ENCODE measurements around the gene ZNF586. TPM values are rescaled to one million over a fixed set of nuclear protein-coding genes. Genes with fewer than 3 reads are reported as not detected.

Gene ZNF586
- total RNA-seq, 2 donors from 2014 or later: 15.1 to 17.0 TPM

DNA sequence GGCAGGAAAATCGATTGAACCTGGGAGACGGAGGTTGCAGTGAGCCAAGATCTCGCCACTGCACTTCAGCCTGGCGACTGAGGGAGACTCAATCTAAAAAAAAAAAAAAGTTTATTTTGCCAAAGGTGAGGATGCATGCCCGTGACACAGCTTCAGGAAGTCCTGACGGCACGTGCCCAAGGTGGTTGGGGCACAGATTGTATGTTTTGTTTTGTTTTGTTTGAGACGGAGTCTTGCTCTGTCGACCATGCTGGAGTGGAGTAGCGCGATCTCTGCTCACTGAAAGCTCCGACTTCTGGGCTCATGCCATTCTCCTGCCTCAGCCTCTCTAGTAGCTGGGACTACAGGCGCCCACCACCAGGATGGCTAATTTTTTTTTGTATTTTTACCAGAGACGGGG is 48.5 kb downstream of the ZNF586 start:
- Histone ChIP-seq H3K27me3 (ENCODE audit: control insufficient read depth, insufficient read depth, low read length, poor library complexity, severe bottlenecking) (no peaks in the 10 kb centered on the region), H3K9me3 (ENCODE audit: control insufficient read depth, low read length) (no peaks in the 10 kb centered on the region), H3K36me3 (ENCODE audit: control insufficient read depth, insufficient read depth, low read length) (peaks cover 17% of the 10 kb centered on the region), H3K27ac (ENCODE audit: low read depth, low read length) (no peak overlapping the region), H3K4me1 (ENCODE audit: control insufficient read depth, insufficient read depth, low read length) (peaks cover 14% of the 10 kb centered on the region), H3K9ac (ENCODE audit: extremely low read depth, low read length, poor library complexity, severe bottlenecking) (no peak overlapping the region), H3K4me3 (ENCODE audit: low read length) (no peak overlapping the region)
- Mint-ChIP-seq H3K9me3 (no peaks in the 10 kb centered on the region), H3K4me3 (no peak overlapping the region), H3K27ac (peak overlapping the region; percentile 97), H3K4me1 (peaks cover 43% of the 10 kb centered on the region), H3K27me3 (ENCODE audit: insufficient read depth) (no peaks in the 10 kb centered on the region), H3K36me3 (ENCODE audit: low read depth) (peaks cover 20% of the 10 kb centered on the region)
- TF ChIP-seq, protein P1, sequence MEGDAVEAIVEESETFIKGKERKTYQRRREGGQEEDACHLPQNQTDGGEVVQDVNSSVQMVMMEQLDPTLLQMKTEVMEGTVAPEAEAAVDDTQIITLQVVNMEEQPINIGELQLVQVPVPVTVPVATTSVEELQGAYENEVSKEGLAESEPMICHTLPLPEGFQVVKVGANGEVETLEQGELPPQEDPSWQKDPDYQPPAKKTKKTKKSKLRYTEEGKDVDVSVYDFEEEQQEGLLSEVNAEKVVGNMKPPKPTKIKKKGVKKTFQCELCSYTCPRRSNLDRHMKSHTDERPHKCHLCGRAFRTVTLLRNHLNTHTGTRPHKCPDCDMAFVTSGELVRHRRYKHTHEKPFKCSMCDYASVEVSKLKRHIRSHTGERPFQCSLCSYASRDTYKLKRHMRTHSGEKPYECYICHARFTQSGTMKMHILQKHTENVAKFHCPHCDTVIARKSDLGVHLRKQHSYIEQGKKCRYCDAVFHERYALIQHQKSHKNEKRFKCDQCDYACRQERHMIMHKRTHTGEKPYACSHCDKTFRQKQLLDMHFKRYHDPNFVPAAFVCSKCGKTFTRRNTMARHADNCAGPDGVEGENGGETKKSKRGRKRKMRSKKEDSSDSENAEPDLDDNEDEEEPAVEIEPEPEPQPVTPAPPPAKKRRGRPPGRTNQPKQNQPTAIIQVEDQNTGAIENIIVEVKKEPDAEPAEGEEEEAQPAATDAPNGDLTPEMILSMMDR (conservative IDR thresholded peaks at IDR 0.05): no peak
- 95 to 96% methylated on average over 9 to 14 of the region's 14 CpGs for WGBS, 2 experiments (ENCODE audit: insufficient coverage in 1 of 2, insufficient read length in 1 of 2)
- DNase-seq: no peak

DNA sequence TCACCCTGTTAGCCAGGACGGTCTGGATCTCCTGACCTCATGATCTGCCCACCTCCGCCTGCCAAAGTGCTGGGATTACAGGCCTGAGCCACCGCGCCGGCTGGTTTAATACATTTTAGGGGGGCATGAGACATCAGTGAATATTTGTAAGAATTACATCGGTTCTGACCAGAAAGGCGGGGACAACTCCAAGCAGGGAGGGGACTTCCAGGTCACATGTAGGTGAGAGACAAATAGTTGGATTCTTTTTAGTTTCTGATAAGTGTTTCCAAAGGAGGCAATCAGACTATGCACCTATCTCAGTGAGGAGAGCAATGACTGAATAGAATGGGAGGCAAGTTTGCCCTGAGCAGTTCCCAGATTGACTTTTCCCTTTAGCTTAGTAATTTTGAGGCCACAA is 48.9 kb downstream of the ZNF586 start:
- H3K27me3 Mint-ChIP-seq (ENCODE audit: insufficient read depth): no peaks in the 10 kb centered on the region
- TF ChIP-seq, protein P1 (conservative IDR thresholded peaks at IDR 0.05): no peak
- Histone ChIP-seq H3K27ac (ENCODE audit: low read depth, low read length) (no peak overlapping the region), H3K4me1 (ENCODE audit: control insufficient read depth, insufficient read depth, low read length) (peaks cover 14% of the 10 kb centered on the region), H3K4me3 (ENCODE audit: low read length) (no peak overlapping the region), H3K9ac (ENCODE audit: extremely low read depth, low read length, poor library complexity, severe bottlenecking) (no peak overlapping the region), H3K27me3 (ENCODE audit: control insufficient read depth, insufficient read depth, low read length, poor library complexity, severe bottlenecking) (no peaks in the 10 kb centered on the region), H3K36me3 (ENCODE audit: control insufficient read depth, insufficient read depth, low read length) (peaks cover 13% of the 10 kb centered on the region), H3K9me3 (ENCODE audit: control insufficient read depth, low read length) (no peaks in the 10 kb centered on the region)
- no peaks in the 10 kb centered on the region for H3K9me3 Mint-ChIP-seq
- WGBS, 2 experiments (ENCODE audit: insufficient coverage in 1 of 2, insufficient read length in 1 of 2): 79 to 92% methylated on average over 7 of the region's 7 CpGs
- peaks cover 19% of the 10 kb centered on the region for H3K36me3 Mint-ChIP-seq (ENCODE audit: low read depth)
- peak overlapping the region; percentile 97 for H3K27ac Mint-ChIP-seq
- peaks cover 43% of the 10 kb centered on the region for H3K4me1 Mint-ChIP-seq
- DNase-seq: peak; percentile 59
- peak overlapping the region; percentile 95 for H3K4me3 Mint-ChIP-seq

DNA sequence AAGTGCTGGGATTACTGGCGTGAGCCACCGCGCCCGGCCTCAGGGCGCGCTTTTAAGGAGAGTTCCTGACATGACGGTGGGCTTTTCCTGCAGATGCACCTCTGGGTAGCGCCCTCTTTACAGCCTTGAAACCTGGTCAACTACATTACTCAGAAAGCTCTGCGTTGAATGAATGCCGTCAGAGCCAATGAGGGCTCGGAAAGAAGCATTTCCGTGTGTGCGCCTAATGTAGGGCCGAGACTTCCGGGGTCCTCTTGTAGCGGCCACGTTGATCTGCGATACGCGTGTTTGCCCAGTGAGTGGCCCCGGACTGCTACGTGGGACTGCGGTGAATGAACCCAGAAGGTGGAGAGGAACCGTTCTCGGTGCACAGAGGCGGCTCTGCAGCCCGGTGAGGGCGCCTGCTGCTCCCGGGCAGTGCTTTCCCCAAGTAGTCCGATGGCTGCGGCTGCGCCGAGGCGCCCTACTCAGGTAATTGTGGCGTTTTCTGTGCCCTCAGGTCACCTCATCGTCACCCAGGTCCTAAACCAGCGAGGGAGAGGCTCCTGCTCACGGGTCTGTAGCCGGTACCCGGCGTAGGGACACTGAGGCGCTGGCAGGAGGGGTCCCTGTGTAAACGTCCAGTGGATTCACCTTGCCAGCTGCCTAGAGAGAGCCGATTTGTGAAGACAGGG is 50.1 kb downstream of the ZNF586 start:
- 0% methylated on average over 28 to 44 of the region's 44 CpGs for WGBS, 2 experiments (ENCODE audit: insufficient coverage in 1 of 2, insufficient read length in 1 of 2)
- no peaks in the 10 kb centered on the region for H3K27me3 Mint-ChIP-seq (ENCODE audit: insufficient read depth)
- Histone ChIP-seq H3K4me3 (ENCODE audit: low read length) (peak overlapping the region; percentile 89), H3K9ac (ENCODE audit: extremely low read depth, low read length, poor library complexity, severe bottlenecking) (peak overlapping the region; percentile 93), H3K36me3 (ENCODE audit: control insufficient read depth, insufficient read depth, low read length) (peaks cover 16% of the 10 kb centered on the region), H3K27me3 (ENCODE audit: control insufficient read depth, insufficient read depth, low read length, poor library complexity, severe bottlenecking) (no peaks in the 10 kb centered on the region), H3K4me1 (ENCODE audit: control insufficient read depth, insufficient read depth, low read length) (peaks cover 14% of the 10 kb centered on the region), H3K27ac (ENCODE audit: low read depth, low read length) (peak overlapping the region; percentile 62), H3K9me3 (ENCODE audit: control insufficient read depth, low read length) (no peaks in the 10 kb centered on the region)
- no peaks in the 10 kb centered on the region for H3K9me3 Mint-ChIP-seq
- H3K4me1 Mint-ChIP-seq: peaks cover 55% of the 10 kb centered on the region
- H3K36me3 Mint-ChIP-seq (ENCODE audit: low read depth): peaks cover 21% of the 10 kb centered on the region
- peak overlapping the region; percentile 97 for H3K27ac Mint-ChIP-seq
- H3K4me3 Mint-ChIP-seq: peak overlapping the region; percentile 95
- TF ChIP-seq, protein P1 (conservative IDR thresholded peaks at IDR 0.05): peak; percentile 18
- DNase-seq: peak; percentile 94
